Mesothelial cell of epicardium (in vitro differentiated cells): ENCODE data around the gene PSG11. TPM values are rescaled to one million over a fixed set of nuclear protein-coding genes. Genes with fewer than 3 reads are reported as not detected.
"Not testable (repeated sequence)": the region's sequence is repeated elsewhere in the genome, so short reads cannot be mapped to it uniquely, and the experiment has no call there.

ENCODE experiments used
- DNase-seq, 2 experiments: peaks; one replicate each; pipeline ENCODE4 v3.0.0; 2021; ENCODE audit warnings: low spot score in 2 of 2; ENCODE audit not compliant: unreplicated experiment in 2 of 2
- H3K27ac Mint-ChIP-seq: 2 replicates; pipeline ENCODE4 v1.8.0; 2021; ENCODE audit warnings: mixed read lengths
- H3K27me3 Mint-ChIP-seq: 2 replicates; pipeline ENCODE4 v1.8.0; 2021; ENCODE audit warnings: low read depth, mixed read lengths
- H3K36me3 Mint-ChIP-seq: 2 replicates; pipeline ENCODE4 v1.8.0; 2021; ENCODE audit warnings: mixed read lengths
- H3K4me1 Mint-ChIP-seq: 2 replicates; pipeline ENCODE4 v1.8.0; 2021; ENCODE audit warnings: mixed read lengths
- H3K4me3 Mint-ChIP-seq: 2 replicates; pipeline ENCODE4 v1.8.0; 2021; ENCODE audit warnings: mild to moderate bottlenecking, moderate library complexity, mixed read lengths
- H3K9me3 Mint-ChIP-seq: 2 replicates; pipeline ENCODE4 v1.8.0; 2021; ENCODE audit warnings: mixed read lengths
- total RNA-seq: library from RNA; stranded (reverse); gene quantifications from 3 replicates; pipeline ENCODE4 v1.2.1, GENCODE V29; 2021
- TF ChIP-seq, protein P1 (sequence below): fragments of 200-600 bp; sonication (generic); IDR thresholded peaks from one replicate; pipeline ENCODE4 v1.5.0; 2021; ENCODE audit warnings: antibody characterized with exemption; ENCODE audit not compliant: unreplicated experiment

PSG11 gene
- total RNA-seq, 1 donor from 2014 or later, result not detected

DNA sequence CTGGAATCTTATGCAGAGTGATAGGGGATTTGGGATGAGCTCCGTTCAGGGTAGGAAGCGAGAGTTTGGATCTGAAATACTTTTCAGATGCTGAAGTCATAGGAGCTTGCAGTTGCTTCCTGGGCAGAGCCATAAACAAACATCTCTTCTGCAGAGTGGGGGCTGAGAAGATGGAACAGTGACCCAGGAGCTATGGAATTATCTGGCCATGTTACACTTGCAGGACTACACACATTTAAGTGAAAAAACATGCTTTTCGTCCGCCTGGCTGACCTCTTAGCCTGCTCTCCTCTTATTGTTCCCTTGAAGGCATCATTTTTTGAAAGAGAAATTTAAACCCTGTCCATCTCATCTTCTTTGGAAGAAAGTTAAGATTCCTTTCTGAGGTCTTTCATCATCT, 40.7 kb downstream of the PSG11 start:
- DNase-seq, result no peak
- Mint-ChIP-seq H3K9me3 (peaks cover 60% of the 10 kb centered on the region), H3K4me1 (no peaks in the 10 kb centered on the region), H3K4me3 (no peak overlapping the region), H3K27me3 (no peaks in the 10 kb centered on the region), H3K36me3 (no peaks in the 10 kb centered on the region), H3K27ac (no peak overlapping the region)
- TF ChIP-seq, protein P1, sequence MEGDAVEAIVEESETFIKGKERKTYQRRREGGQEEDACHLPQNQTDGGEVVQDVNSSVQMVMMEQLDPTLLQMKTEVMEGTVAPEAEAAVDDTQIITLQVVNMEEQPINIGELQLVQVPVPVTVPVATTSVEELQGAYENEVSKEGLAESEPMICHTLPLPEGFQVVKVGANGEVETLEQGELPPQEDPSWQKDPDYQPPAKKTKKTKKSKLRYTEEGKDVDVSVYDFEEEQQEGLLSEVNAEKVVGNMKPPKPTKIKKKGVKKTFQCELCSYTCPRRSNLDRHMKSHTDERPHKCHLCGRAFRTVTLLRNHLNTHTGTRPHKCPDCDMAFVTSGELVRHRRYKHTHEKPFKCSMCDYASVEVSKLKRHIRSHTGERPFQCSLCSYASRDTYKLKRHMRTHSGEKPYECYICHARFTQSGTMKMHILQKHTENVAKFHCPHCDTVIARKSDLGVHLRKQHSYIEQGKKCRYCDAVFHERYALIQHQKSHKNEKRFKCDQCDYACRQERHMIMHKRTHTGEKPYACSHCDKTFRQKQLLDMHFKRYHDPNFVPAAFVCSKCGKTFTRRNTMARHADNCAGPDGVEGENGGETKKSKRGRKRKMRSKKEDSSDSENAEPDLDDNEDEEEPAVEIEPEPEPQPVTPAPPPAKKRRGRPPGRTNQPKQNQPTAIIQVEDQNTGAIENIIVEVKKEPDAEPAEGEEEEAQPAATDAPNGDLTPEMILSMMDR, result no peak

DNA sequence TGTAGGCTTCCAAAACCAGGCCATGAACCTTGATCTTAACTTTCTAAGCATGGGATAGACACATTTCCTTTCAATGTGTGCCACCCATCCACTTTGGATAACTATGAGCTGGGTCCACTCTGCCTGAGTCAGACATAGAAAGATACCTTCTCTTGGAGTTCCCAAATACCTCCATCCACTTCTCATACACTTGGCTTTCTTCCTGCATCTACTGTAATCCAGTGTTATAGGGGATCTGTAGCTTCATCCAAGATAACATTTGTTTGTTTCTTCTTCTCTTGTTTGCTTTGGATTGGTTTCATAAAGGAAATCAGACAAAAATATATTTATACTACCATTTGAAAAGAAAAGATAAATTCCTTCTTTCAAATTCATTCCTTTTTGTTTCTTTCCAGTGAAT, 44.2 kb downstream of the PSG11 start:
- peaks cover 55% of the 10 kb centered on the region for H3K9me3 Mint-ChIP-seq
- H3K4me1 Mint-ChIP-seq, H3K27ac Mint-ChIP-seq, H3K4me3 Mint-ChIP-seq, DNase-seq, H3K27me3 Mint-ChIP-seq, H3K36me3 Mint-ChIP-seq: not testable (repeated sequence)

DNA sequence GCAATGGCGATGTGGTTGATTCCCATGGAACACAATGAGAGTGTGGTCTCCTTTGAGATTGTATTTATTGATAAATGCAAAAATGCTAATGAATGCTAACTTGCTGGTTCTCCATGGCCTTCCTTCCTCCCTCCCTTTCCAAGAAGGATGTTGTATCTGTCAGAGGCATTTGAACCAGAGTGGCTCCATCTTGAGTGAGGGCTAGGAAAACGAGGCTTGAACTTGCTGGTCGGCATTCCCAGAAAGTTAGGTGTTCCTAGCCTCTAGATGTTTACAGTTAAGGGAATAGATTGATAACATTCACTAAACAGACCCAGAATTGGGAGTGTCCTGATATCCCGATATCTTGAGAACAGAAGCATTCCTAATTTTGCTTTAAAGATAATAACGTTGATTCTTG, 54.8 kb downstream of the PSG11 start:
- H3K27ac Mint-ChIP-seq, H3K36me3 Mint-ChIP-seq, H3K4me3 Mint-ChIP-seq, DNase-seq, H3K27me3 Mint-ChIP-seq, H3K4me1 Mint-ChIP-seq: not testable (repeated sequence)
- H3K9me3 Mint-ChIP-seq, result peaks cover 66% of the 10 kb centered on the region

DNA sequence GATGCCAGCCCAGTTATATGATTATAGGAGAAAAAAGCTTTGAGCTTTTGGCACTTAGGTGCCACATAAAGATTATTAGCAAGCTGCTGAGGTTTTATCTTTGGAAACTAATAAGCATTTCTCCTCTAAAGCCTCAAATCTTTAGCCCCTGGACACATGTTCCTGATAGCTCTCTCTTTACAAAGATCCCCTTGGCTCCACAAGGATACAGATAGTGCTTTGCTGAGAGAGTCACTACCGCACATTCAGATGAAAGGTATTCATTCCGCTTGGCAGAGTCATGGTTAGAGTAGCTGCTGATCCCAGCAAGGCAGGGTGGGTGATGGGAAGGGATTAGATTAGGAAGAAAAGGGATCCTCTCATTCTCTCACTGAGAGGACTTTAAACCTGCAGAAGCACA, 61.1 kb downstream of the PSG11 start:
- H3K4me3 Mint-ChIP-seq, result no peak overlapping the region

DNA sequence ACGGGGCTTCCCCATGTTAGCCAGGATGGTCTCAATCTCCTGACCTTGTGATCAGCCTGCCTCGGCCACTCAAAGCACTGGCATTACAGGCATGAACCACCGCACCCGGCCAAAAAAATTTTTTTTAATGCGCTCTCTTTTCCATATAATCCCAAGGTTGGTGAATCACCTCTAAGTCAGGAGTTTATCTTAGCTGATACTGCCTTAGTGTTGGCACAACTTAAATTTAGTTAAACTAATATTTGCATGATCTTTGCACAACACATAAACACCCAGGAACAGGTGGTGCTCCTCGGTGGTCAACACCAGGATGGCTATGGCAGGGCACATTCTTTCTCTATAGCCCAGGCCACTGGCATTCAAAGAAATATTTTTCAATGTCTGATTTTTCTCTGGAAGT, 65.2 kb downstream of the PSG11 start:
- Mint-ChIP-seq H3K27me3 (no peaks in the 10 kb centered on the region), H3K9me3 (peaks cover 76% of the 10 kb centered on the region), H3K4me3 (no peak overlapping the region), H3K4me1 (no peaks in the 10 kb centered on the region), H3K27ac (no peak overlapping the region), H3K36me3 (no peaks in the 10 kb centered on the region)
- DNase-seq, result no peak
- TF ChIP-seq, protein P1, result no peak

More for the DNA sequence above, 61.1 kb downstream of the PSG11 start:
- TF ChIP-seq, protein P1, result no peak
- DNase-seq, result no peak
- H3K9me3 Mint-ChIP-seq, result peaks cover 72% of the 10 kb centered on the region
- no peaks in the 10 kb centered on the region for H3K27me3 Mint-ChIP-seq
- no peaks in the 10 kb centered on the region for H3K4me1 Mint-ChIP-seq
- no peaks in the 10 kb centered on the region for H3K36me3 Mint-ChIP-seq
- no peak overlapping the region for H3K27ac Mint-ChIP-seq

Other genes starting within 250 kb of the PSG11 start
- gene PSG1, start 146.8 kb downstream of the PSG11 start, total RNA-seq, result not detected in 3 replicates
- not detected in 3 replicates for gene PSG6, start 108.6 kb downstream of the PSG11 start, total RNA-seq
- not detected in 3 replicates for gene PSG7, start 89.3 kb downstream of the PSG11 start, total RNA-seq
- gene PSG2, start 56.2 kb upstream of the PSG11 start, total RNA-seq, result not detected in 3 replicates
- not detected in 3 replicates for gene PSG5, start 160.1 kb upstream of the PSG11 start, total RNA-seq
- not detected in 3 replicates for gene PSG4, start 179.2 kb upstream of the PSG11 start, total RNA-seq
- not detected in 3 replicates for gene PSG9, start 243.1 kb upstream of the PSG11 start, total RNA-seq